Natural killer cell (primary cell): ENCODE results near the gene LENG1. TPM values are rescaled to one million over a fixed set of nuclear protein-coding genes. Genes with fewer than 3 reads are reported as not detected.

ENCODE experiments used
- ATAC-seq, 3 donors: fragments of 150-1000 bp in 2 of 3; fragments of 200-7000 bp in 1 of 3; cut with Tn5 transposase; 1 replicate in 1 of 3; 2 replicates in 2 of 3; pipeline ENCODE4 v1.10.0; 2021; ENCODE audit warnings: mild to moderate bottlenecking in 2 of 3, moderate library complexity in 2 of 3
- DNase-seq, 2 donors: peaks; one replicate each; pipeline versions ENCODE4 v3.0.0 to v3.0.0-alpha.2; 2013 to 2021; ENCODE audit warnings: mixed read lengths in 1 of 2
- H3K27ac ChIP-seq: one replicate; pipeline ENCODE4 v1.5.1; 2013; ENCODE audit warnings: mild to moderate bottlenecking, low read length
- H3K27me3 ChIP-seq: one replicate; pipeline ENCODE4 v1.6.1; 2013; ENCODE audit warnings: low read length; ENCODE audit not compliant: control insufficient read depth, insufficient read depth
- H3K36me3 ChIP-seq: one replicate; pipeline ENCODE4 v1.6.1; 2013; ENCODE audit warnings: low read length; ENCODE audit not compliant: control insufficient read depth, insufficient read depth
- H3K4me1 ChIP-seq: one replicate; pipeline ENCODE4 v1.6.1; 2013; ENCODE audit warnings: low read length; ENCODE audit not compliant: control insufficient read depth, insufficient read depth
- H3K4me3 ChIP-seq: one replicate; pipeline ENCODE4 v1.5.1; 2013; ENCODE audit warnings: low read length
- H3K9me3 ChIP-seq: one replicate; pipeline ENCODE4 v1.6.1; 2013; ENCODE audit warnings: low read length; ENCODE audit not compliant: control insufficient read depth, insufficient read depth
- H3K27ac Mint-ChIP-seq, 2 donors: one replicate each; pipeline ENCODE4 v1.8.0; 2022; ENCODE audit warnings: mild to moderate bottlenecking in 2 of 2, mixed read lengths in 2 of 2, moderate library complexity in 1 of 2
- H3K27me3 Mint-ChIP-seq, 2 donors: one replicate each; pipeline ENCODE4 v1.8.0; 2022; ENCODE audit warnings: low read depth in 2 of 2, mixed read lengths in 2 of 2
- H3K36me3 Mint-ChIP-seq: one replicate; pipeline ENCODE4 v1.8.0; 2022; ENCODE audit warnings: mixed read lengths
- H3K4me1 Mint-ChIP-seq, 2 donors: one replicate each; pipeline ENCODE4 v1.8.0; 2022; ENCODE audit warnings: mixed read lengths in 2 of 2
- H3K4me3 Mint-ChIP-seq: one replicate; pipeline ENCODE4 v1.8.0; 2022; ENCODE audit warnings: mild to moderate bottlenecking, moderate library complexity, mixed read lengths
- H3K9me3 Mint-ChIP-seq, 2 donors: one replicate each; pipeline ENCODE4 v1.8.0; 2022; ENCODE audit warnings: mixed read lengths in 2 of 2
- CTCF ChIP-seq: fragments of 200-600 bp; IDR thresholded peaks from one replicate; pipeline ENCODE4 v1.8.0; 2022; ENCODE audit warnings: antibody characterized with exemption
- WGBS: methylation state at CpG from one replicate; pipeline ENCODE4 v1.1.7; 2013; ENCODE audit warnings: missing lambda C conversion rate; ENCODE audit not compliant: insufficient coverage; 5-methylcytosine and 5-hydroxymethylcytosine counted together
- intact Hi-C: fragments of 100-400 bp; cut with micrococcal nuclease; formaldehyde crosslinking; loops from one replicate; pipeline ENCODE4 v1.14.2; 2022
- total RNA-seq, 4 donors: library from RNA; stranded (reverse); fragments of 120-200 nt in 1 of 4; gene quantifications; one replicate each; pipeline versions ENCODE4 v1.2.3 to v1.2.4, GENCODE V29; 2013 to 2022

The LENG1 gene
- total RNA-seq, 3 donors from 2014 or later (not counting 1 experiment from before 2014, with no cell fraction given): 8.3 to 9.4 (median 9.1) TPM

DNA sequence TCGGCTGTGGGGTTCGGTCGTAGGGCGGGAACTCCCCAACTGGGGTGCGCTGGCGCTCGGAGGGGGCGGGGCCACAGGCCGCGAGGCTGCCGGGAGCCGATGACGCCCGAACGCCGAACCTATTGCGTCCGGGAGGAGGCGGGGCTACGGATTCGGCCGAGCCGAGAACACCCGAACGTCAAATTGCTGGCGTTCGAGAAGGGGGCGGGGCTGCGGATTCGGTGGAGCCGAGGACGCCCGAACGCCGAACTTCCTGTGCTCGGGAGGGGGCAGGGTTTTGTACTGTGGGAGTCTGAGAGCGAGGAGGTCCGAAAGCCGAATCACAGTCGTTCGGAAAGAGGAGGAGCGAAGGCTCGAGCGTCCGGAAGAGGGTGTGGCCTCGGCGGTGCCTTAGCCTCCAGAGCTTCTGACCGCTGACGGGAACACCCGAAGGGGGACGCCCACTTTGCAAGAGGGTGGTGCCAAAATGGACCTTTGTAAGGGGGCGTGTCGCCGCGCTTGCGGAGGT, 31.0 kb upstream of the LENG1 start:
- intact Hi-C loops: loop anchor here (1.0 to 10.0 kb wide), 6 partner anchors 10 to 1464 kb away; partner anchors contain the start of genes CNOT3, MYADM, PRPF31 and RPS9
- H3K4me3 Mint-ChIP-seq: peak overlapping the region; percentile 99
- H3K9me3 Mint-ChIP-seq: no peaks in the 10 kb centered on the region
- under 1% methylated on average over 56 of the region's 56 CpGs for WGBS
- H3K27ac ChIP-seq: peak overlapping the region; percentile 98
- H3K4me3 ChIP-seq: peak overlapping the region; percentile 92
- H3K9me3 ChIP-seq: no peaks in the 10 kb centered on the region
- H3K27me3 ChIP-seq: no peaks in the 10 kb centered on the region
- H3K27ac Mint-ChIP-seq: peak overlapping the region; percentile 97 to 99
- no peaks in the 10 kb centered on the region for H3K36me3 Mint-ChIP-seq
- ATAC-seq (peak; percentile 57 to 79 (median 64)), DNase-seq (peak; percentile 100)
- H3K4me1 ChIP-seq: peaks cover 23% of the 10 kb centered on the region
- TF ChIP-seq CTCF: no peak
- peaks cover 12% of the 10 kb centered on the region for H3K36me3 ChIP-seq
- peaks cover 26 to 39% of the 10 kb centered on the region in 2 donors for H3K4me1 Mint-ChIP-seq
- H3K27me3 Mint-ChIP-seq: no peaks in the 10 kb centered on the region

- under 1% methylated on average over 65 of the region's 65 CpGs for WGBS
- TF ChIP-seq CTCF: no peak
- H3K36me3 Mint-ChIP-seq: no peaks in the 10 kb centered on the region
- peak overlapping the region; percentile 97 to 99 for H3K27ac Mint-ChIP-seq
- Histone ChIP-seq H3K4me1 (peaks cover 23% of the 10 kb centered on the region), H3K27ac (peak overlapping the region; percentile 98), H3K9me3 (no peaks in the 10 kb centered on the region), H3K4me3 (peak overlapping the region; percentile 92), H3K36me3 (peaks cover 12% of the 10 kb centered on the region), H3K27me3 (no peaks in the 10 kb centered on the region)
- DNase-seq: peak; percentile 100
- no peaks in the 10 kb centered on the region for H3K9me3 Mint-ChIP-seq
- intact Hi-C loops: loop anchor here (1.0 to 10.0 kb wide), 6 partner anchors 10 to 1465 kb away; partner anchors contain the start of genes CNOT3, MYADM, PRPF31 and RPS9
- H3K4me3 Mint-ChIP-seq: peak overlapping the region; percentile 99
- H3K4me1 Mint-ChIP-seq: peaks cover 26 to 36% of the 10 kb centered on the region in 2 donors
- H3K27me3 Mint-ChIP-seq: no peaks in the 10 kb centered on the region
- ATAC-seq: peak; percentile 57 to 76 (median 61)
Measured at GRCh38 chr19:54189735-54190502, 30.4 kb upstream of the LENG1 start.

- Mint-ChIP-seq H3K9me3 (no peaks in the 10 kb centered on the region), H3K4me3 (peak within 1 kb of the TSS; percentile 99), H3K4me1 (peaks cover 26 to 36% of the 10 kb centered on the region in 2 donors), H3K27ac (peak within 1 kb of the TSS; percentile 97 to 99), H3K36me3 (no peaks in the 10 kb centered on the region), H3K27me3 (no peaks in the 10 kb centered on the region)
- H3K27me3 ChIP-seq: no peaks in the 10 kb centered on the region
- peaks cover 12% of the 10 kb centered on the region for H3K36me3 ChIP-seq
- intact Hi-C loops: no loop called here
- peaks cover 23% of the 10 kb centered on the region for H3K4me1 ChIP-seq
- ATAC-seq: peak in 2 of 3 donors; percentile 0 to 2
- TF ChIP-seq CTCF: no peak
- under 1% methylated on average over 64 of the region's 64 CpGs for WGBS
- H3K27ac ChIP-seq: peak within 1 kb of the TSS; percentile 98
- no peaks in the 10 kb centered on the region for H3K9me3 ChIP-seq
- DNase-seq: no peak
- H3K4me3 ChIP-seq: peak within 1 kb of the TSS; percentile 92
Measured at GRCh38 chr19:54189145-54189734, 29.7 kb upstream of the LENG1 start, which contains the start of gene MBOAT7. Gene MBOAT7 (minus strand): TSS chr19:54189580. CDS start chr19:54188508, 1,072 bp downstream.
